Heart left ventricle (tissue), 16 donors: Measurements from ENCODE around the gene ZNF280B. TPM values are rescaled to one million over a fixed set of nuclear protein-coding genes. Genes with fewer than 3 reads are reported as not detected.
"Not testable (repeated sequence)": the region's sequence is repeated elsewhere in the genome, so short reads cannot be mapped to it uniquely, and the experiment has no call there.

ENCODE experiments used
- ATAC-seq, 4 donors: fragments of 200-7000 bp; cut with Tn5 transposase; one replicate each; pipeline ENCODE4 v1.9.1; 2020 to 2022; ENCODE audit warnings: moderate library complexity in 4 of 4, mild to moderate bottlenecking in 3 of 4, moderate number of reproducible peaks in 1 of 4
- DNase-seq, 5 donors: peaks; one replicate each; pipeline ENCODE4 v3.0.0-alpha.2; 2020
- H3K27ac ChIP-seq, 12 donors: fragments of 200-600 bp; sonication (generic) in 4 of 12; one replicate each; pipeline versions ENCODE4 v1.5.0 to v1.8.0; 2016 to 2022; ENCODE audit warnings: mild to moderate bottlenecking in 2 of 12
- H3K27me3 ChIP-seq, 9 donors: fragments of 200-600 bp; sonication (generic) in 2 of 9; one replicate each; pipeline versions ENCODE4 v1.5.1 to v1.8.0; 2016 to 2022; ENCODE audit warnings: mild to moderate bottlenecking in 3 of 9
- H3K36me3 ChIP-seq, 9 donors: fragments of 200-600 bp; sonication (generic) in 2 of 9; one replicate each; pipeline versions ENCODE4 v1.5.0 to v1.8.0; 2018 to 2022; ENCODE audit warnings: mild to moderate bottlenecking in 2 of 9
- H3K4me1 ChIP-seq, 12 donors: fragments of 200-600 bp; sonication (generic) in 4 of 12; one replicate each; pipeline versions ENCODE4 v1.5.0 to v1.8.0; 2016 to 2022; ENCODE audit warnings: mild to moderate bottlenecking in 3 of 12
- H3K4me3 ChIP-seq, 12 donors: fragments of 200-600 bp; sonication (generic) in 4 of 12; one replicate each; pipeline versions ENCODE4 v1.5.0 to v1.8.0; 2017 to 2022; ENCODE audit warnings: mild to moderate bottlenecking in 9 of 12, moderate library complexity in 4 of 12
- H3K9me3 ChIP-seq, 12 donors: fragments of 200-600 bp; sonication (generic) in 4 of 12; one replicate each; pipeline versions ENCODE4 v1.5.0 to v1.8.0; 2016 to 2022; ENCODE audit warnings: mild to moderate bottlenecking in 1 of 12
- CTCF ChIP-seq, 12 donors: fragments of 200-600 bp; sonication (generic) in 4 of 12; IDR thresholded peaks; one replicate each; pipeline versions ENCODE4 v1.5.0 to v1.8.0; 2018 to 2022; ENCODE audit warnings: antibody characterized with exemption in 12 of 12, mild to moderate bottlenecking in 5 of 12
- POLR2A ChIP-seq, 2 donors: fragments of 450-650 bp; IDR thresholded peaks; one replicate each; pipeline ENCODE4 v1.6.1; 2017; ENCODE audit warnings: antibody characterized with exemption in 2 of 2, mild to moderate bottlenecking in 2 of 2, moderate library complexity in 2 of 2
- WGBS, 4 donors: extraction: QIAGEN DNeasy Blood & Tissue Kit in 2 of 4; methylation state at CpG; one replicate each; pipeline versions ENCODE4 v1.1.5 to v1.1.7; 2013 to 2018; 5-methylcytosine and 5-hydroxymethylcytosine counted together
- intact Hi-C, 10 donors: fragments of 100-400 bp; cut with DNase I; formaldehyde crosslinking; loops; one replicate each; pipeline versions ENCODE4 v1.11.1 to v1.14.2; 2022
- polyA plus RNA-seq, 2 donors: library from polyadenylated mRNA; stranded (reverse); fragments of 200-250 nt; gene quantifications; one replicate each; pipeline ENCODE4 v1.2.3, GENCODE V29; 2013
- total RNA-seq, 9 donors: library from RNA; depleted of rRNA in 2 of 9; stranded (reverse); fragments of >200 nt in 2 of 9; fragmentation: NEBNext Ultra II Directional in 3 of 9; extraction: Animal tissue kit (Norgen Biotek cat#: 25700) in 3 of 9; gene quantifications; one replicate each; pipeline versions ENCODE4 v1.1.0 to v1.2.4, GENCODE V29; 2016 to 2023
- donor health status: ischemic (EF 13 %, LVEDD 7.1; RV severe dilation, severe dysfunction).
- donor health status: healthy with polysubstance abuse.
- donor health status: DM: no; HTN: yes; CAD: no.
- donor health status: DM: no; HTN: no; CAD: no.
- donor health status: ischemic (EF 25% LVEDD 6.9; RV normal size, moderate dysfunction).
- donor health status: ischemic (EF 25% LVEDD 5.7; RV mildly dilated, moderate dysfunction).
- donor health status: healthy.
- donor health status: DM: yes; HTN: yes; CAD: no.
- donor health status: ischemic (EF 35%, LVEDD 5.7; RV mildly dilated, moderate dysfunction).
- donor health status: nonischemic (EF 11% LVEDD 7.7; RV severe dilation, severe dysfunction).
- donor health status: DM: yes; HTN: yes; CAD: no.
- donor health status: PGD.
- donor health status: ischemic (EF 29% LVEDD 5.4; RV normal size, mild dysfunction).
- donor health status: nonischemic (EF 23%, LVEDD 6.1; RV moderate dilation, normal function).

Gene ZNF280B
- total and polyA plus RNA-seq, 11 donors: 0.06 to 1.5 (median 0.65) TPM

GRCh38 chr22:22512951-22513350 lies 4.4 kb upstream of the ZNF280B start:
- Histone ChIP-seq H3K4me3 (no peak overlapping the region), H3K27me3 (peaks cover 0 to 30% (median 6%) of the 10 kb centered on the region in 9 donors), H3K4me1 (peaks cover 0 to 10% (median 0%) of the 10 kb centered on the region in 12 donors), H3K9me3 (peaks cover 0 to 22% (median 12%) of the 10 kb centered on the region in 12 donors), H3K36me3 (no peaks in the 10 kb centered on the region), H3K27ac (no peak overlapping the region)
- intact Hi-C loops: no loop called here
- ATAC-seq (no peak), DNase-seq (no peak)
- no peak for TF ChIP-seq POLR2A (IDR thresholded peaks at IDR 0.05)
- no peak for TF ChIP-seq CTCF (IDR thresholded peaks at IDR 0.05)
- 39 to 58% (median 54%) methylated on average over 5 of the region's 5 CpGs for WGBS, 4 donors

- H3K36me3 ChIP-seq, H3K4me3 ChIP-seq, H3K27ac ChIP-seq, DNase-seq, intact Hi-C loops, ATAC-seq: not testable (repeated sequence)
- Histone ChIP-seq H3K4me1 (peaks cover 0 to 11% (median 0%) of the 10 kb centered on the region in 12 donors), H3K9me3 (peaks cover 0 to 22% (median 12%) of the 10 kb centered on the region in 12 donors), H3K27me3 (peaks cover 0 to 24% (median 6%) of the 10 kb centered on the region in 9 donors)
- WGBS, 4 donors: 94 to 95% (median 94%) methylated on average over 7 of the region's 7 CpGs
Measured at GRCh38 chr22:22510833-22511232, 2.3 kb upstream of the ZNF280B start.

- intact Hi-C loops, ATAC-seq, DNase-seq, H3K4me3 ChIP-seq, H3K27ac ChIP-seq, H3K36me3 ChIP-seq: not testable (repeated sequence)
- Histone ChIP-seq H3K4me1 (peaks cover 0 to 11% (median 0%) of the 10 kb centered on the region in 12 donors), H3K27me3 (peaks cover 0 to 19% (median 6%) of the 10 kb centered on the region in 9 donors), H3K9me3 (peaks cover 0 to 22% (median 12%) of the 10 kb centered on the region in 12 donors)
- 94 to 96% (median 94%) methylated on average over 6 of the region's 6 CpGs for WGBS, 4 donors
Measured at GRCh38 chr22:22509912-22510311, 1.4 kb upstream of the ZNF280B start.

GRCh38 chr22:22507743-22508273 lies 734 bp downstream of the ZNF280B start:
- no peak for TF ChIP-seq CTCF (IDR thresholded peaks at IDR 0.05)
- no peak for TF ChIP-seq POLR2A (IDR thresholded peaks at IDR 0.05)
- ATAC-seq: peak in 1 of 4 donors; percentile 13
- Histone ChIP-seq H3K27me3 (peaks cover 0 to 11% (median 0%) of the 10 kb centered on the region in 9 donors), H3K36me3 (no peaks in the 10 kb centered on the region), H3K4me3 (peak overlapping the region in 11 of 12 donors; percentile 35 to 66 (median 48)), H3K4me1 (peaks cover 0 to 11% (median 0%) of the 10 kb centered on the region in 12 donors), H3K9me3 (peaks cover 0 to 22% (median 12%) of the 10 kb centered on the region in 12 donors), H3K27ac (no peak overlapping the region)
- intact Hi-C loops: no loop called here
- no peak for DNase-seq
- 35 to 41% (median 37%) methylated on average over 13 of the region's 13 CpGs for WGBS, 4 donors

- Histone ChIP-seq H3K4me1 (peaks cover 0 to 11% (median 0%) of the 10 kb centered on the region in 12 donors), H3K4me3 (no peak overlapping the region), H3K27ac (no peak overlapping the region), H3K9me3 (peaks cover 0 to 22% (median 12%) of the 10 kb centered on the region in 12 donors), H3K36me3 (no peaks in the 10 kb centered on the region), H3K27me3 (peaks cover 0 to 7% (median 0%) of the 10 kb centered on the region in 9 donors)
- TF ChIP-seq POLR2A (IDR thresholded peaks at IDR 0.05): no peak
- no peak for TF ChIP-seq CTCF (IDR thresholded peaks at IDR 0.05)
- intact Hi-C loops: no loop called here
- DNase-seq (no peak), ATAC-seq (no peak)
- WGBS, 4 donors: 87 to 100% (median 97%) methylated on average over 1 of the region's 1 CpG
Measured at GRCh38 chr22:22506736-22507135, 1.8 kb downstream of the ZNF280B start.
